Tongue (tissue), 2 donors: ENCODE data around the gene TGM4. TPM values are rescaled to one million over a fixed set of nuclear protein-coding genes. Genes with fewer than 3 reads are reported as not detected.
"Not testable (repeated sequence)": the region's sequence is repeated elsewhere in the genome, so short reads cannot be mapped to it uniquely, and the experiment has no call there.

Experiments
- DNase-seq: peaks from one replicate; pipeline ENCODE4 v3.0.0-alpha.2; 2015
- total RNA-seq: library from RNA; depleted of rRNA; stranded (reverse); fragments of >200 nt; gene quantifications from one replicate; pipeline ENCODE4 v1.2.3, GENCODE V29; 2014

TGM4 gene
- total RNA-seq, 1 donor from 2014 or later, result not detected

DNA sequence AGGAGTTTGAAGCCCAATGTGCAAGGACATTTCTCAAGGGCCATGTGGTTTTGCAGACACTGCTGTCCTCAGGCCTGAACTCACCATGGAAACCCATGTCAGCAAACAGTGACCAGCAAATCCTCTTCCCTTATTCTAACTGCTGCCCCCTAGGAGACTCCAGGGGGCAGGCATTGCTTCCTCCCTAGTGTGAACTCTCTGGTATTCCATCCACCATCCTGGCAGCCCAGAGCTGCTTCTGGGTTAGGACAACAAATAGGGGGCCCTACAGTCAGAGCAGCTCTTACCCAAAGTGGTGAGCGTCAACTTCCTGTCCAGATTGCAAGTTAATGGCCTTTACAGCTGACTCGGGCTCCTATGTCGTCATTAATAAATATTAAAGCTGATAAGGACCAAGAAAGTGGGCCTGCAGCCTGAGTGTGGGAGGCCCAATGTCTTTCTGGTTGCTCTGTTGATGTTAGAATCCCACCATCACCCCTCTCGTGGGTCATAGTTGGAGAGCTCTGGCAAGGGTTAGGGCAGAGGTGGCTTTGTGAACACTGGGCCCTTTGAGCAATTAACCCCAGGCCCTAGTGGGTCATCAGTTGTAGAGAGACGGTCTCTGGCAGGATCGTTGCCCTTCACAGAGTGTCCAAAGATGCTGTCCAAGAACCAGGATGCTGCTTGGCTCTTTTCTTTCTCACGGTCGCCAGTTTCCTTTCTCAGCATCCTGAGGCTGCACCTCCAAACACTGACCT, 41.5 kb downstream of the TGM4 start:
- no peak for DNase-seq

DNA sequence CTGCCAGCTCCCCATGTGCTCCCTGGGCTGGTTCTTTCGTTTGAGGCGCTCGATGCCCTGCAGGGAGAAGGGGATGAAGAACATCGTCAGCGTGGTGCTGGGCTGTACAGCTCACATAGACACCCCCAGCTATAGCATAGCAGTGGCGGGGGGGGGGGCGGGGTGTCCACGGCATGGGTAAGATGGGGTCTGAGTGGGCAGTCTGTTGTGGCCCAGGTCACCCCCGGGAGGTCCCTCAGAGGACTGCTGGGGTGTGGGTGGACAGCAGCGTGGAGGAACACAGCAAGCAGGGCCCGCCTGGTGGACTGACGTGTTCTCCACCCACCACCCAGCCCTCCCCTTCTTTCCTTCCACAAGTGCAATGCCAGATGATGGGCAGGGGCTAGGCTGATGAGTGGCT, 43.7 kb downstream of the TGM4 start:
- DNase-seq, result no peak

DNA sequence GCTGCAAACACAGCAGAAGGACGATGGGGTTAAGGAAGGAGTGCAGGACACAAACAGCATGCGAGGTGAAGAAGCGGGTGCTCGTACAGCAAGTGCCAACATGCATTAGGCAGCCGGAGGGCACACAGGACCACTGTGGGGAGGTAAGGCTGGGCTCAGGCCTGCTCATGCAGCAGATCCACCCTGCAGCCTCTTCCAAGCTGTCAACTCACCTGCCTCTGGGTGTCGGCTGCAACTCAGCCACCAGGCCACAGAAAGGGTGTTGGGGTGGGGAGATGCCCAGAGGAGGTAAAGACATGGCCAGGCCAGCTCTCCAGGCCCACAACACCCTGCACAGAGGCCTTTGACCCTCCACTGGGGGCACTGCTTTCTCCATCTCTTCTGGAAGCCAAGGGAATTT, 44.2 kb downstream of the TGM4 start:
- DNase-seq, result no peak

DNA sequence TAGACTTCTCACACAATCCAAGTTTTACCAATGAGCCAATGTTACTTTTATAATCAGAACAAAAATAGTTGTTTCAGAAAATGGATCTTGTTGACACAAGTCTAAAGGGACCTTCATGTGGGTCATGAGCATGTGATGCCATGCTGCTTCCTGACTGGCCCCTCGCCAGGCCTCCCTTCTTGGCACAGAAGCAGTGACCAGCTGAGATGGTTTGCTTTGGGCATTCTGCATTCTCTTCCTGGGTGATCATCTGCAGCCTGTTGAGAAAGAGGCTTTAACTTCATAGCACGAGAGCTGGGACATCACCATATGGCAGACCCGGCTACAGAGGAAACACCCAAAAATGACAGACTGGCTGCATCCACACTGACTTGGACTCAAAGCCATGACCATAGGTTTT, 45.7 kb downstream of the TGM4 start:
- DNase-seq, result no peak

DNA sequence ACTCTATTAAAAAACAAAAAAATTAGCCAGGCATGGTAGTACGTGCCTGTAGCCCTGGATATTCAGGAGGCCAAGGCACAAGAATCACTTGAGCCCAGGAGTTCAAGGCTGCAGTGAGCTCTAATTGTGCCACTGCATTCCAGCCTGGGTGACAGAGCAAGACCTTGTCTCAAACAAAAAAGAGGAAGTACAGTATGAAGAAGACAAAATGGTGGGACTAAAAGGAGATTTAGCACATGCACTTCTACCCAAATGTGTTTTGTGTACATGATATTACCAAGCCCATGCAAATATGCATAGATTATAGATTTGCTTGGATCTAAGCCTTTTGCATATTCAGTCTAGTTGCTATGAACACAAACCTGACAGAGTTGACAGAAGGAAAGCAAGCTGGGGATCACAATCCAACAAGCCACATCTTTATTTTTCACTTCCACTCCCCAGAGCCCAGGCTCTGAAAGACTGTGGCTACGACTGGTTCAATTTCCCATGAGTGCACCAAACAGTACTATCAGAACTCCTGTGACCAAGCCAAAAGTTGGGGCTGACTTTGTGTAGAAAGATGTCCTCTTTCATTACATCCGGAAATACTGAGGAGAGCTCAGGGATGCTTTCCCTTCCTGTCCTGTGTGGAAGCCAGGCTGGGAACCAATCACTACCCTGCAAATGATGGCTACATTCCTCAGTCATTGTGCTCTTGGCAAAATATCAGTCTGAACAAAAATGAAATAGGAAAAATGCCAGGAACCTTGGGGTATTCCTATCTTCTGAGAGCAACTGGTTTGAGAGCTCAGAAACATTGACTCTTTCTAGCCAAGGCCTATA, 49.4 kb downstream of the TGM4 start:
- no peak for DNase-seq

DNA sequence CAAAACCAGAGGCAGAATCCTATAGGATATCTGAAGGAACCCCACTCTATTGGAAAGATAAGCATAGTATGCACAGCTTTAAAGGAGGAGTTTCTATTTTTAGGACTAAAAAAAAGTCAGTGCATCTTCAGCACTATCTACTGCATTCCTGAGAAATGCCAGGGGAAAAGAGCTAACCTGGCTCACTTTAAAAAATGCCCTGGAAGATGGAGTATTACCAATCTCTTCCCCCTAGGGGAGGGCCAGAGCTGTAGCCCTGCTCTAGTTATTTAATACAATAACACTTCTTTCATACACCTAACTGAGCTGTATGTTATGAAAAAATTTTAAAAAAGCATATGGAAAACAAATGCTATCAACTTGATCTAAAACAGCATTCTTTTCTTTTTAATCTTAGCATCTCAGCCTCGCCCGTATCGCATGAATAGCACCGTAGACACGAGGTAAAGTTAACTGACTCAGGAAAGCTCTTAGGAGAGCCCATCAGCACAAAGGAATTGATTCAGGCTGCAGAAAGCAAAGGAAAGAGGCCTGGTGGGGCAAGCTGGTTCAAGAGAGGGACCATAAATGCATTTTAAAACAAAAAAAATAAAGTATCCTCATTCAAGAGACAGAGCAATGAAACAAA, 50.2 kb downstream of the TGM4 start:
- DNase-seq, result no peak

DNA sequence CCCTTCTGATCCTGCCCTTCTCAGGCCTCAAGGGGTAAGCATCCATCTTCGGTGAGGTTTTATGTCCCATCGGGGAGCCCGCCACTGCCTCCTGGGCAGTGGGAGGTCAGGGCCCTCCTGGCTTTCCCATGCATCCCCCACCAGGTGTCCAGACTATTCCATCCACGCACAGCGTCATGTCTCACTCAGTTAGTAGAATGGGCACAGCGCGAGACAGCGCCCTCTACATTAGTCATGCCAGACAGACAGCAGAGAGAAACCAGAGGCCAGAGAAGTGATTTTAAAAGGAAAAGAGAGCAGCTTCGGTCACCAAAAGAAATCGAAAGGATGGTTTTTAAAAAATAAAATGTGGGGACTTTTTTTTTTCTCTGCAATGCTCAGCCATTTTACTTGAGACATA, 51.8 kb downstream of the TGM4 start:
- no peak for DNase-seq

DNA sequence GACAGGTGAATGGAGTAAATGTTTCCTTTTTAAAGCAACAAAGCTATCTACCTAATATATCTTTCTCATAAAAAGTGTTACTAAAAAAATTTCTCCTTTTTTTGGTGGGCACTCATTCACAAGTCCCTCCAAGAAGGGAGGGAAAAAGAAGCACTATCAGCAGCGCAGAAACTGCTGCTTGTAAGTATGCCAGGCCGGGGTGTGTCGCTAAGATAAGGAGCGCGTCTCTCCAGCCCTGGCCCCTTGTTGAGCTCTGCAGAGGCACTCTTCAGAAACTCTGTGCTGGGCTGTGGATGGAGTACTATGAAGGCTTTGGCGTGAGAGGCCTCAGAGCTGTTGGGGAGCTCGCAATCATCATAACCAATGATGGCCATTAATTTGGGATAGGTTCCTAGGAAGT, 52.5 kb downstream of the TGM4 start:
- peak; percentile 6 for DNase-seq

DNA sequence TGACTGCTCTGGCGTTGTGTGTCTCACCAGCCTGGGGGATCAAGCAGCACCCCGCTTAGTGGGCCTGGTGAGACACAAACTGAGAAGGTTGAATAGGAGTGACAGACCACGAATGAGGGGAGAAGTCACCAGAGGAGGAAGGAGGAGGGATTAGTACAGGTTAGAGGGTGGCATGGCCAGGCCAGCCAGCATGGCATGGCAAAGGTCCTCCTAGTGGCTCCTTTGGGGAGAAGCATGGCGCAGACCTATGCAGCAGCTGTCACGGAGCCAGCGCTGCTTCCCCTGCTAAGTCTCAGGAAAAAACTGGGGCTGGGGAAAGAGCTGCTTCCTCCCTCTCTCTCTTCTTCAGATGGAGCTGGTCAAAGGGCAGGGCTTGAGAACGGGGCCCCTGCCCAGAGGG, 53.0 kb downstream of the TGM4 start:
- no peak for DNase-seq

DNA sequence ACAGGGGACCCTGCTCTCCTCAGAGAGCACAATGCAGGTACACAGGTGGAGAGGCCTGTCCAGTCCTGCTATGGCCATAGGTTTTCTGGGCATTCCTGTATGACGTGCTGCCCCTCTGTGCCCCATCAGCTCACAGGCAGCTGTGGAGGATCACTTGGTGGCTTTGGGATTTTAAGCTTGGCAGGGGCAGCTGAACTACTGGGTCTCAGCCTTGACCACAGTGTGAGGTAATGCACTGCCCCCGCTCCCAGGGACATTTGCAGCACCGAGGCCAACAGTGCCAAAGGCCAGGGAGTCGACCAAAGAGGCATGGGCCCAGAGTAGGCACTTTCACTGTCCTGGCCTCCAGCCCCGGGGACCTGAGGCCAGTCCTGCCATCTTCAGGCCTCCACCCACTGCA, 55.4 kb downstream of the TGM4 start:
- DNase-seq, result no peak

DNA sequence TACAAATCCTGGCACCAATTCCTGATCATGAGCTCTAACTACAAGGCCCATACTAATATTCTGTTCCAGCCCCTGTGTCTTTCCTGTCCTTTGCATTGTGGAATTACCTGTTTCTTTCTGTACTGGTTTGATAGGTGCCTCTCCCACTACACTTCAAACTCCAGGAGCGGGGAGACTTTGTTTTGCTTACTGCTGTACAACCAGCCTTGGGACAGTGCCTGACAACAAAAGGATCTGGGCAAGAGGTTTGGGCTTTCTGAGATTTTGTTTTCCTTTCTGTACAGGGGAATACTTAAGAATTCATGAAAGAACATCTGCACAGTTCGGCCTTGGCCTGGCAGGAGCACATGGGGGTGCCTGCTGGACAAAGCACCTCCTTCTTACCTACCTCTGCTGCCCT, 56.5 kb downstream of the TGM4 start:
- no peak for DNase-seq

DNA sequence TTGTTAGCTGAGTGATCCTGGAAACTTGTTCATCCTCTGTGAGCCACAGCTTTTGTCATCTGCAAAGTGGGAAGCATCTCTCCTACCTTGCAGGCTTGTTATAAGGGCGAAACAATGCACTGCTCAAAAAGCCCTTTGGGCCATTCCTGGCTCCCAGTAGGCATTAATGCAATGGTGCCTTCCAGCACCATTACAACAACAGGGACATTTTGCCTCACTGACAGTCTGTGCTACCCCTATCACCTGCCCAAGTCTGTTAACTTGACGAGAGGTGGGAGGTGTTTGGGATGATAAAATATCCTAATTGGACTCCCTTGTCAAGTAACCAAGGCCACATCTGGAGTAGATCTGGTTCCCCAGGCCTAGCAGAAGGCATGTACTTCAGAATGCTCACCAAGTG, 57.4 kb downstream of the TGM4 start:
- DNase-seq, result no peak

DNA sequence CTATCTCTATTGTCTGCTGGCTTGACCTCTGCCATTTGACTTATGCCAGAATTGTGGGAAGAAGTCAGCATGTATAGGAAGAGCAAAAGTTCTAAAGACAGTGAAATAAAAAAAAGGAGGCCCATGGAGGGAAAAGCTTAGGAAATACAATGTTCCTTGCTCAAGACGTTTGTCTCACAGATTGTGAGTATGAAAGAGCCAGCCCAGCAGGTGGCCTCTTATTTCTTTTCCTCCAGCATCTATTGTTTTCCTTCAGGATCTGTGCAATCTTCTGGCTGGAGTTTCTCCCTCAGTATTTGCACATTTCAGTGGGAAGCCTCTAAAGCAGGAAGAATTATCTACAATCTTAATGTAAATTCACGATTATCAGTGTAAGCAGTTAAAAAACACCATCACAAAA, 57.9 kb downstream of the TGM4 start:
- DNase-seq, result no peak

DNA sequence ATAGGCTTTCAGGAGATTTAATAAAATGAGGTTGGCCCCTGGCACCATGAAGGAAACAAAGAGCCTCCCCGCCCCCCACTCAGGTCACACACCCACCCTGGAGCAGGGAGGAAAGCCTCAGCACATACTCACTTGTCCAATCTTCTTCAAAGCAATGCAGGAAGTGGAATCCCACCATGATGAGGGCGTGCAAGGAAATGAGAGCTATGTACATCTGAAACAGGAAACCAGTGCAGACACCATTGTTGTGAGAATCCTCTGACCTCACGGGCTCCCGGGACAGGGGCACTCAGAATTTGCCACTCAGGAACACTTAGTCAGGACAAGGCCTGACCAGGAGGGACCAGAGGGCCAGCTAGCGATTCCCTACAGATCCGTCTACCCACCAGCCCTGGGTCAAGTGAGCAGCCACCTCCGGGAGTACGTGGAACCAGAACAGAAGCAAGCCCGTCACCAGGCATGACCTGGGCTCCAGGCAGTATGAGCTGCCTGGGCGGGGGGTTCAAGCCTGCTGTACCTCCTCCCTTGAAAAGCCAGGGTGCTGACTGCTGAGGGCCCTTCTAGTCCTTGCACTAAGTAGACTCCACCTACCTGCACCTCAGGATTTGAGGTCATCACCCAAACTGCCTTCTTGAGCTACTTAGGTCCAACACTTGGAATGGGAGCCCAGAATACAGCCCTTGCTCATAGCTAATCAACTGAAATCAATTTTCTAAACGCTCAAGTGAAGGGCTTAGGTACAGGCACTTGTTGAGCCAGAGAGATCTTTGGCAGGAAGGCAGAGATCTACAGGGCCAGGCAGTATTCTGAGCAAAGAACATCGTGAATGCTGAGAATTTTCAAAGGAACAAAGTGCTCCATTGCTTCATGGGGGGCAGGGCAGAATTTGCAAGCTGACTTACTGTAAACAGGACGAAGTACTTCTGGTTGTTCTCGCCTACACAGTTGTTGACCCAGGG, 58.9 kb downstream of the TGM4 start:
- DNase-seq, result no peak

DNA sequence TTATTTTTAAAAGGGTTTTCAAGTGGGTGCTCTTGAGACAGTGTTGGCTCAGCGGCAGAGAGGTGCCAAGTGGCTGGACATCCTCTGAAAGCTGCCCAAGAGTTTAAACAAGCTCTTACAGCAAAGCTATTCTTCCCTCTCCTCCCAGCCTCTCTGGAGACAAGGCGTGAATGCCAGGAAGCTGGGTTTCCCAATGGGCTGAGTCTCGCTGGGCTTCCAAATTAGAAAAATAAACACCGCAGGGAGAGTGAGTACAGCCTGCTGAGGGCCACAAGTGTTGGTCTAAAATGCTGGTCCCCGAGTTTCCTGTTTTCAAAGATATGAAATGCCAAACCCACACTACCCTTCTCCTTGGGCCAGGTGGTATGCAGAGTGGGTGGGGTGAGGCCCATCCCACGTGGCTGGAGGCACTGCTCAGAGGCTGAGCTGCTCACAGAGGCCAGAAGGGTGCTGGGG, 65.2 kb downstream of the TGM4 start:
- DNase-seq, result no peak

DNA sequence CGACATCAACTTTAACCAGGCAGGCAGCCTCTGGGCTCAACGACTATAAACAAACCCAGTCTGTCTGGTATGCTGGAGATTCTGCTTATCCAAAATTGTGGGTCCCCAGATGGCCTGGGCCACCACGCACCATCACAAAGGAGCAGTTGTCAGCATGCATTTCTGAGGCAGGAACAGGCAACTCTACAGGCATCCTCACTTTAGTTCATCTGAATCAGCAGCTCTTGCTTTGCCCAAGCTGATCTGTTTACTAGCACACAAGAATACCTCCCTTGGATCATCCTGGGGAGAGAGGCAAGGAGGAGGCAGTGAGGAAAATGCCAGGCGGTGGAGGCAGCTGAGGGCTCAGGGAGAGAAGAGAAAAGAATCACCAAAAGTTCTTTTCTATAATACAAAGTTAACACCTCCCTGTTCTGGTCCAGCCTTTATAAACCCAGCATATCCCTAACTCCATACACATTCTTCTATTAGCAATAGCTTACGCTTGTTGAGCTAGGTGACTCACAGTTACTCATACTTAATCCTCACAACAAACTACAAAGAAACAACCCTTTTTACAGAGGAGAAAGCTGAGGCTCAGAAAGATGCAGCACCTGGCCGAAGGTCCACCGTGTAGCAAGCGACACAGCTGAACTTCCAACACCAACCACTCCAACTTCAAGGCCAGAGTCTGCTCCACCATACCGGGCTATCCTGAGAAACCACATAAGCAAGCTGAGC, 68.0 kb downstream of the TGM4 start:
- no peak for DNase-seq

DNA sequence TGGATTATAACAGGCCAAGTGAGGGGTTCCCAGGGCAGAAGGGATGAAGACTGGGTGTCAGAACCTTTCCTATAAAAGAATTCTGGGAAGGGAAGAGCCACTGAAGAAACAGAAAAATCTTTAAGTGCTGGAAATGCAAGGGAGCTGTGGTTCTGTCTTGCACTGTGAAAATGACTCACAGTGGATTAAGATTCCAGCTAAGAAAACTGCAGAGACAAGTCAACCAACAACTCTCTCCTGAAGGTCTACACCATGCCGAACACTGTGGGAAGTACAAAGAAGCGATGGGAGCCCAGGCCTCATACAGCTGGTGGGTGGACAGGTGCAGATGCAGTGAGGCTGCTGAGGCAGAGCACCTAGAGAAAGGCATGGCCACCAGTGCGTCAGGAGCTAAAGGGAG, 73.8 kb downstream of the TGM4 start:
- no peak for DNase-seq

DNA sequence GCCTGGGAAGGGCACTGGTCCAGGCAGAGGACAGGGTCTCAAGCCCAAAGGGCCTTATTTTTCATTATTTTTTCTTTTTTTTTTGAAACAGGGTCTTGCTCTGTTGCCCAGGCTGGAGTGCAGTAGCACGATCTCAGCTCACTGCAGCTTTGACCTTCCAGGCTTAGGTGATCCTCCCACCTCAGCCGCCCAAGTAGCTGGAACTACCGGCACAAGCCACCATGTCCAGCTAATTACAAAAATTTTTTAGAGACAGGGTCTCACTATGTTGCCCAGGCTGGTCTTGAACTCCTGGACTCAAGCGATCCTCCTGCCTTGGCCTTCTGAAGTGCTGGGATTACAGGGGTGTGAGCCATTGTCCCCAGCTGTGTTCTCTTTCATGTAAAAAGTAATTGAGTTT, 75.4 kb downstream of the TGM4 start:
- not testable (repeated sequence) for DNase-seq

DNA sequence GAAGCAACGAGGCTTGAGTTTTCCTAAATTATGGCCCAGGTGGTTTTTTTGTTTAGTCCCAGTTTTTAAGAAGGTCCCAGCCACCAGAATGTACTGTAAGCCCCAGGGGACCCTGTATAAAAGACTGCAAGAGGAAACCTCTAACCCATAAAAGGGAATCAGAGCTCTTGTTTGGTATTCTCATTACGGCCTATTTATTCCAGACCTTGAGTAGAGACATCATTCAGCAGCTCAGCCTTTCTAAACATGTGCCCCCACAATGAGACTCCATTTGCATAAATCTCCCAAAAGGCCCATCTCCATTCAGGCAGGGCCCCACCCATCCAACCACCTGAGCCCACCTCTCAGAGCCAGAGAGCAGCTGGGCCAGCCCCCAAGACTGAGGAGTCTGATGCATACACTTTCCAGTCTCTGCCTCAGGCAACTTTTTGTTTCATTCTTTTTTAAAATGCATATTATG, 75.9 kb downstream of the TGM4 start:
- no peak for DNase-seq

DNA sequence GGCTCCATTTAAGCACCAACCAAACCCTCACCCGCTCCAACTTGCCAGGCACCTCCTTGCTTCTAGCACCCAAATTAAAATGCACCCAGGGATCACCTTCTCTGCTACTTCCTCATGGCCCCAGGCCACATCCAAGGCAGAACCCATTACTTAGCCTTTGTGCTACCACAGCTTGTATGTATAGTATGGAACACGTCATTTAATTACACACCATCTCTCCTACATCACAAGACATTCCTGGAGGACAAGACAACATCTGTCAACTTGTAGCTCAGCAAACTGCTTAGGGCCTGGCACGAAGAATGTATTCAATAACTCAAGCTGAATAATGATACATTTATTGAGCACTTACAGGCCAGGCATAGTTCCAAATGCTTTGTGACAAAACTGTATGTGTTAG, 78.3 kb downstream of the TGM4 start:
- DNase-seq, result no peak

DNA sequence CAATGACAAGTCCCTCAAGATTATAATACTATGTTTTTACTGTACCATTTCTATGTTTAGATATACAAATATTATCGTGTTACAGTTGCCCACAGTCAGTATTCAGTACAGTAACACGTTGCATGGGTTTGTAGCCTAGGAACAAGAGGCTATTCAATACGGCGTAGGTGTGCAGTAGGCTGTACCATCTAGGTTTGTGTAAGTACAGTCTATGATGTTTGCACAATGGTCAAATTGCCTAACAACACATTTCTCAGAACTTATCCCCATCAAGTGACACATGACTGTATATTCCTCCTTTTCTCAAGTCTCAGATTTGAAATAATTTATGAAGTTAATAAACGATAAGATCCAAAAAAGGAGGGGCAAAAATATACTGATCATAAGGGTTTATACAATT, 79.9 kb downstream of the TGM4 start:
- no peak for DNase-seq
